NT2/D1 (cell line): ENCODE measurements around the gene RPS6KC1.

Experiments
- SUZ12 ChIP-seq: IDR thresholded peaks from 2 replicates; pipeline ENCODE4 v1.6.1; 2011; ENCODE audit not compliant: insufficient read length, insufficient read depth; ENCODE audit errors: extremely low read depth
- YY1 ChIP-seq: IDR thresholded peaks from 2 replicates; pipeline ENCODE4 v1.6.1; 2011; ENCODE audit not compliant: insufficient read length, insufficient read depth
- ZNF274 ChIP-seq: IDR thresholded peaks from 2 replicates; pipeline ENCODE4 v1.6.1; 2011; ENCODE audit warnings: mild to moderate bottlenecking, low read depth, low read length

- TF ChIP-seq ZNF274 (no peak), YY1 (no peak), SUZ12 (no peak)
Observed at GRCh38 chr1:213131851-213132655, 81.0 kb downstream of the RPS6KC1 start.
